Stimulated activated CD4-positive, alpha-beta T cell treated with anti-CD3 and anti-CD28 coated beads, Interleukin-2, amount 100 ng/mL, for 24 hours (primary cell): ENCODE measurements around the gene RINT1.
"Not testable (repeated sequence)": the region's sequence is repeated elsewhere in the genome, so short reads cannot be mapped to it uniquely, and the experiment has no call there.

ENCODE experiments used
- DNase-seq, 2 donors: peaks; one replicate each; pipeline ENCODE4 v3.0.0-alpha.2; 2020

The RINT1 gene

DNA sequence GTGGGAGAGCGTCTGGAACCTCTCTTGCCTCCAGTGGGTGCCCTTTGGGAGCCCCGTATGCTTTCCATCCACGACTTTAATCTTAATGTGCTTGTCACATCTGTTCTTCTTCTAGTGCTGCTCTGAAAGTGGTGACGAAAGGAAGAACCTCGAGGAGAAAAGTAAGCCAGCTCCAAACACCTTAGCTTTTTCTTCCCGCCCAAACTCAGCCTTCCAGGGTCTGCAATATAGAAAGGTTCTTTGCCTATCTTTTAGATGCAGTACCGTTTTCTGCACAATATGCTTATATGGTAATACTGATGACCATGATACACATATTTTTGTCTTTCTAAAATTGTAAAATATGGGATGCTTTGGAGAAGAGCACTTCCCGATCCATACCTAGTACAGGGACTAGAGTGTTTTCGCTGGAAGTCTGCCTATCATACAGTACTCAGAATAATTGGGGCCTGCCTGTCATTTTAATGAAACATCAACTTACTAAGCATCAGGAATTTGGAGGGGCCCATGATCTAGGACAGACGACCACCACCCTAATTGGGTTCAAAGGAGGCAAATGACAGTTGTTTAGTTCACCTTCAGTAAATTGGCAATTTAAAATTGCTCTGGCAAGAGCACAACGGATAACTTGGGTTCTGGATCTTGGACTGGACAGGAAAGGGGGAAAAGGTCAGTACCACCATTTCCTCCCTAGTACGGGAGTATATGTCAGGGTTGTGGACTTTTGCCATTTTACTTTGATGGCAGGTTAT lies 884 bp downstream of the RINT1 start:
- no peak for DNase-seq

DNA sequence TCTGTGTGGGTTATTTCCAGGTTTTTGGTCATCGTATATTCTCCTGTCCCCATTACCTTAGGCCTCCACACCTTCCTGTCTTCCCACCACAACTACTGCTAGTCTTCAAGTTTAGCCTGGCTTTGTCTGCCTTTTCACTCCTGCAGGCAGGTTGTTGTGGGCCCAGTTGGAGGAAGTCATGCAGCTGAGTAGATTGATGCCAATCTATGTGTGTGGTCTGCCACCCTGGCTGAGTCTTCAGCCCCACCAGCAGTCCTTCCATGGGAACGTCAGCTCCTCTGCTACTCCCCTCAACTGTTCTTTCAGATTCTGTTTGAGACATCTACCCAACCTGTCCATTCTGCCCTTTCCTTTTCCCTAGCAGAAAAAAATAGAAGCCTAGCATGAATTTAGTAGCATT lies 6.3 kb downstream of the RINT1 start:
- DNase-seq, result no peak

DNA sequence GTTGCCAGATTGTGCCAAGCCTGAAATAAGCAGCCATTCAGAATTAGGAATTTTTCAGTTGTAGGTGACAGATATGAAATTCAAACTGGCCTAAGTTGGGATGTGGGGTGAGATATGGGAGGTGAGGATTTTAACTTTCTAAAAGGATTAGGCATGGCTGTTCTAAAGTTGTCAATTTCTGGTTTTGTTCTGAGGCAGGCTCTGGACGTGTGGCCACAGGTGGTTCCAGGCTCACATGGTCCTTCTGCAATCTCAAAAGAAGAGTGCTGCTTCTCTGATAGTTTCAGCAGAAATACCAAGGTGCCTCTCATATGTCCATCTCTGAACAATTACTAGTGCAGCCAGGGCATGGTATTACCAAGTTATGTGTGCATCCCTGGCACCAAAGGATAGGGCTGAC lies 27.9 kb downstream of the RINT1 start:
- DNase-seq, result no peak

DNA sequence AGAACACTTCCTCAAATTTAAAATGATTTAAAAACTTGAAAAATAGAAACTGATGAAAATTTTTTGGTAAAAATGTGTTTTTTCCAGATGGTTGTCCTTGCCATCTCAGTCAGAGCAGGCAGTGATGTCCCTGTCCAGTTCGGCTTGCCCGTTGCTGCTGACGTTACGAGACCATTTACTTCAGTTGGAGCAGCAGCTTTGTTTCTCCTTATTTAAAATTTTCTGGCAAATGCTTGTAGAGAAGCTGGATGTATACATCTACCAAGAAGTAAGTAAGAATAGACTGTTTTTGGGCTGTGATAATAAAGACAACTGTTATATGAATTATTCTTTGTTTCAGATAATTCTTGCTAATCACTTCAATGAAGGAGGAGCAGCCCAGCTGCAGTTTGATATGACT lies 33.2 kb downstream of the RINT1 start:
- no peak for DNase-seq

DNA sequence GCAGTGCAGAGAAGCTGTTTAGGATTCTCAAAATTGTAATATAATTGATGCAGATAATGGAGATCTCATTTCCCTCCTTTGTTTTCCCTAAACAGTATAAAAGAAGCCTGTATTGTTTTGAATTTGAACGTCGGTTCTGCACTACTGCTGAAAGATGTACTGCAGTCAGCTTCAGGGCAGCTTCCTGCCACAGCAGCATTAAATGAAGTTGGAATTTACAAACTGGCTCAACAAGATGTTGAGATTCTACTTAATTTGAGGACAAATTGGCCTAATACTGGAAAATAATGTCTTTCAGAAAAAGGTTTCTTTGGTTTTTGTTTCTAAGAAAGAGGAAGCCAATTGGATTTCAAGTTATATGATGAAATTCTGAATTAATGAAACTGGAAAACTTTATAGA lies 35.0 kb downstream of the RINT1 start:
- DNase-seq, result no peak

DNA sequence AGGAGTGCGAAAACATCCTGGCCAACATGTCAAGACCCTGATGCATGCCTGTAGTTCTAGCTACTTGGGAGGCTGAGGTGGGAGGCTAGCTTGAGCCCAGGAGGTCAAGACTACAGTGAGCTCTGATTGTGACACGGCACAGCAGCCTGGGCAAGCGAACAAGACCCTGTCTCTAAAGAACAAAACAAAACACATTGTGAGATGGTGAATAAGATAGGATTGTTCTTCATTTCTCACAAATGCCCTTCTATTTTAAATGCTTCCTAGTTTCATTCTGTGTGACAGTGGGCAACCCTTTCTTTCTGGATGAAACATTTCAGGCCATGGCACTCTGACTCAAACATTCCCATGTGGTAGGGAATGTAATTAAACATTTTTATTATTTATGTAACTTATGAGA lies 35.8 kb downstream of the RINT1 start:
- no peak for DNase-seq

DNA sequence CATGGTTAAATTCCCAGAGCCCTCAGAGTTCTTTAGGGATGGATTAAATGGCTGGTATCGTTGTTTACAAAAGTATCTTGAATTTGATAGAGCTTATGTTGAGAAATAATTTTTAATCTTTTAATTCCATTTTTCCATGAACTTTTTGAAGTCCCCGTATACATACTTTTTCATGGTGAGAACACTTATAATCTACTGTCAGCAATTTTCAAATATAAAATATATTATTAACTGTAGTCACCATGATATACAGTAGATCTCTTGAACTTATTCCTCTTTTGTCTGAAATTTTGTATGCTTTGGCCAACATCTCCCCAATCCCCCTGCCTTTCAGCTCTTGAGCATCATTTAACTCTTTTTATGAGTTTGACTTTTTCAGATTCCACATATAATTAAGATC lies 39.9 kb downstream of the RINT1 start:
- DNase-seq, result no peak

DNA sequence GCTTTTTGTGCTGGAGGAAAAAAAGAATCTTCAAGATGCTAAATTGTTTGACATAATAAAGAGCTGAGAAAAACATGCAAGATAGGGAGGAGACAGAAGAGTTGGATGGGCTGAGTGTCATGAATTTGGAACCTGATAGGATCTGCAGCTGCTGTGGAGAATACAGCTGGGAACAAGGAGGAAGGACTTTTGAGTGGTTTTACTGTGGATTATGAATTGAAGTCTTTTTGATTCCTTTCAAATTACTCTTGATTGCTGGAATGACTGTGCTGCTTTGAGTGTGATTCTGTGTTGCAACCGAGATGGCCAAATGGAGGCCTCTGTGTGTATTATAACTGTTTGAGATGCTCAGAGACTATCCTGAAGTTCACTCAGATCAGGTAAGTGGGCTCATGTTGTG lies 45.2 kb downstream of the RINT1 start:
- no peak for DNase-seq

DNA sequence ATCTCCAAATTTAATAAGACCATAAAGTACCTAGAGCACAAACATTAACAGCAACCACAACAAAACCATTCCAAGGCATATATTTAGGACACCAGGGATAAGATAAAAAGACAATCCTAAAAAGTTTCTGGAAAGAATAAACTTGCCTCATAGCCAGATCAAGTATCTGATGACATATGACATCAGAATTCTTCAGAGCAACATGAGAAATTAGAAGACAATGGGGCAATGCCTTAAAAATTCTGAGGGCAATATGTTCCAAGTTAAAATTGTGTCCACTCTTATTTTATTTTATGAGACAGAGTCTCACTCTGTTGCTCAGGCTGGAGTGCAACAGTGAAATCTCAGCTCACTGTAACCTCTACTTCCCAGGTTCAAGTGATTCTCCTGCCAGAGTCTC lies 46.5 kb downstream of the RINT1 start:
- DNase-seq, result no peak

DNA sequence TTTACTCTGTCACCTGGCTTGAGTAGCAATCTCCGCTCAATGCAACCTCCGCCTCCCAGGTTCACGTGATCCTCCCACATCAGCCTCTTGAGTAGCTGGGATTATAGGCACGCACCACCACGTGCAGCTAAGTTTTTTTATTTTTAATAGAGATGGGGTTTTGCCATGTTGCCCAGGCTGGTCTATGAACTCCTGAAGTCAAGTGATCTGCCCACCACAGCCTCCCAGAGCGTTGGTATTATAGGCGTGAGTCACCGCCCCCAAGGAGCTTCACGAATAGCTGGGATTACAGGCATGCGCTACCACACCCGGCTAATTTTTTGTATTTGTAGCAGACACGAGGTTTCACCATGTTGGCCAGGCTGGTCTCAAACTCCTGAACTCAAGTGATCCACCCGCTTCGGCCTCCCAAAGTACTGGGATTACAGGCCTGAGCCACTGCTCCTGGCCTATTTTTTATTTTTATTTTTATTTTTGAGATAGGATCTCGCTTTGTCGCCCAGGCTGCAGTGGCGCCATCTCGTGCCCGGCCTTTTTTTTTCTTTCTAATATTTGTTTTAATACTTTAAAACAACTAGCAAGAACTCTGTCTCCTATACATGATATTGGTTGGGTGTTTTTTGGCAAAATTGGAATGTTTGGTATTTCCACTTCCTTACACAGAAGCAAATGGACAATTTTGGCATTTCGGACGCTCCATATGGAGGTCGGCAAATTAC lies 48.2 kb downstream of the RINT1 start:
- DNase-seq, result no peak

DNA sequence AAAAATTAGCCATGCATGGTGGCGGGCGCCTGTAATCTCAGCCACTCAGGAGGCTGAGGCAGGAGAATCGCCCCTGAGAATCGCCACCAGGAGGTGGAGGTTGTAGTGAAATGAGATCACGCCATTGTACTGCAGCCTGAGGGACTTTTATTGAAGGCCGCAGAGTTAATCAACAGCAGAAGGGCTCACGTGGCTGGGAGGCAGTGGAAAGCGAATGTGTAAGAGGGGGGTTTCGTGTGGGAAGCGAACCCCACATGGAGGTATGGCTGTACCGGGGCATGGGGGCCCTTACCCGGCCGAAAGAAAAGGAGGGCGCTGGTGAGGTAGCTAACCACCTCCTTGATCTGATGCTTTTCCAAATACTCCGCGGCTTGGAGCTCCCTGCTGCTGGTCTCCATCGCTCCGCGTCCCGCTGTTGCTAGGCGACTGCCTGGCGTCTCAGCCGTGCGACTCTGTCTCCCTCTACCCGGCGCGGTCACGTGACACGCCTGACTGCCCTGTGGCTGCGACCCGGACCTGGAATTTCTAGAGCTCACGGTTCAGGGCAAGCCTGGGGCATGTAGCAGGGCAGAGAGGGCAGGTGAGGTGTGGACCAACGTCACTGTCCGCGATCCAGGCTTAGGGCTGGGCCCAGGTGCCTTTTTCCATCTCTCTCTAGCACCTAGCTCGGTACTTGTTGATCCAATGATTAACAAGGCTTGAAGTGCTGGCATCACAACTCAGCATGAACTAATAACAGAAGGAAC lies 49.2 kb downstream of the RINT1 start, which contains the start of gene EFCAB10:
TSS of gene EFCAB10 (minus strand) at position 428 of the 746 bp plus-strand sequence. CDS start at position 398, 30 bp downstream.
- peak; percentile 49 to 71 for DNase-seq

DNA sequence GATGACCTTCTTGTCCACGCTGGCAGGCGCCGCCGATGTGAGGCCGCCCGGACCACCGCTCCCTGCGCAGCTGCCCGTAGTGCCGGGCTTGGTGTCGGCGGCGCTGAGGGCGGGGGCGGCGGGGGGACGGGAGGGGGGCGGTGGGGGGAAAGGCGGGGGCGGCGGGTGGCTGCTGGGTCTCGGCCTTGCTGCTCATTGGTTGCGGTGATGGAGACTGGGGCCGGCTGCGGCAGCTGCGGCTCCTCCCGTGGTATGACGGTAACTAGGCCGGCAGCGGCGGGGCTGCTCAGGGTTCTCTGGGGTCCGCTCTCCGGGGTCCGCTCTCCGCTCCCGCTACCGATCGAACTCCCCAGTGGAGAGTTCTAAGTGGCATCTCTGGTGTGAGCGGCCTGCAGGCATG lies 51.1 kb downstream of the RINT1 start:
- no peak for DNase-seq

DNA sequence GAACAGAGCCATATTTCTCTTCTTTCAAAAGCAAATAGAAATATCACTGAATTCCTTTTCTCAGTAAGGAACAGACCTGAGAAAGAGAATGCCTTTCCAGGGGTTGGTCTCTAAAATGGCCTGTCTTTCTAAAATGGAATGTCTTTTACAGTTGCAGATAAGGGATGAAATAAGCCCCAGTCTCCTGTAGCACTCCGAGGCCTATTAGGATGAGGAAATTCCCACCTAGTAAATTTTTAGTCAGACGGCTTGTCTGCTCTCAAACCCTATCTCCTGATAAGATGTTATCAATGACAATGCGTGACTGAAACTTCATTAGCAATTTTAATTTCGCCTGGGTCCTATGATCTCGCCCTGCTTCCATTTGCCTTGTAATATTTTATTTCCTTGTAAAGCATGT lies 52.2 kb downstream of the RINT1 start:
- DNase-seq, result no peak

DNA sequence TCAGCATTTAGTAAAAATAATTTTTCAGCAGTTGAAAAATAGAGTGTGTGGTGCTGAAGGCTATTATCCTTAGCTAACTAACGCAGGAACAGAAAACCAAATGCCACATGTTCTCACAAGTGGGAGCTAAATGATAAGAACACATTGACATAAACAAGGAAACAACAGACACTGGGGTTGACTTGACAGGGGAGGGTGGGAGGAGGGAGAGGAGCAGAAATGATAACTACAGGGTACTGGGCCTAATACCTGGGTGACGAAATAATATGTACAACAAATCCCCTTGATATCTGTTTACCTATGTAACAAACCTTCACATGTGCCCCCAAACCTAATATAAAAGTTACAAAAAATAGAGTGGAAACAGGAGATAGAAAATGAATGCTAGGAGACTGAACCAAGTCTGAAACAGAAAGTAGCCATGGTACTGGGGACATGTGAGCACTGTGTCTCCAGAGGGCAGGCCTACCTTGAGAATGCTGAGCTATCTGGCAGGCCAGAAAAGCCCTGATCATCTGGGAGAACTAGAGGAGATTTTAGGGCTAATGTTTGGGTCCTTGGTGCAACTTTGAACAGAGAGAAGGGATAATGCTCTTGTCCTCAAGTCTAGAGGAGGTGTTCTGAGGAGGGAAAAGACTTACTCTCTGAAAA lies 54.0 kb downstream of the RINT1 start:
- DNase-seq, result no peak

DNA sequence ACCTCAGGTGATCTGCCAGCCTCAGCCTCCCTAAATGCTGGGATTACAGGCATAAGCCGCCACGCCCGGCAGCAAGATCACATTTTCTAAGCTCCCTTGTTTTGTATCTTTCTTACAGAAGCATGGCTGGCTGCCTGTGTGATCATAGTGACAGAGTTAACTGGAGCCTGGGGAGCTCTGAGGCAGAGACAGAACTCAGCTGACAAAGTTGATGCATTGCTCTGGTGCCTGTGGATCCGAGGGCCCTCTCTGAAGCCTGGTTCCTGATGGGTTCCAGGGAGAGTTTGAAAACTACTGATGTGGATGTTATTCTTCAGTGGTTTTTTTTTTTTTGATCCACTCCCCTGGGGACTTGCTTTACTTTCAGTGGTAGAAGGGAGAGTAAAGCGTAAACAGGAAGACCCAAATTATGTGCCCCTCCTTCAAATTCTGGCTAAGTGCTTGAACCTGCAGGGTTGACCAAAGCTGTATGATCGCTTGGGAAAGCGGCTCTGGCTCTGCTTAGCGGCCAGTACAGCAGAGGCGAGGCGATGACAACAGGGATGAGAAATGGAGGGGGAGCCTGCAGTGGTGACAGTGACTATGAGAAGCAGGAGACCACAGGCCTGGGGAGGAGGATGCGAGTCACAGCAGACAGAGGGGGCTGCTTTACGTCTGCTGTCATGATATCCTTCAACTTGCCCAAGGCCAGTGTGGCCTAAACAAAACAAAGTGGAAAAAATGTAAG lies 56.1 kb downstream of the RINT1 start:
- no peak for DNase-seq

DNA sequence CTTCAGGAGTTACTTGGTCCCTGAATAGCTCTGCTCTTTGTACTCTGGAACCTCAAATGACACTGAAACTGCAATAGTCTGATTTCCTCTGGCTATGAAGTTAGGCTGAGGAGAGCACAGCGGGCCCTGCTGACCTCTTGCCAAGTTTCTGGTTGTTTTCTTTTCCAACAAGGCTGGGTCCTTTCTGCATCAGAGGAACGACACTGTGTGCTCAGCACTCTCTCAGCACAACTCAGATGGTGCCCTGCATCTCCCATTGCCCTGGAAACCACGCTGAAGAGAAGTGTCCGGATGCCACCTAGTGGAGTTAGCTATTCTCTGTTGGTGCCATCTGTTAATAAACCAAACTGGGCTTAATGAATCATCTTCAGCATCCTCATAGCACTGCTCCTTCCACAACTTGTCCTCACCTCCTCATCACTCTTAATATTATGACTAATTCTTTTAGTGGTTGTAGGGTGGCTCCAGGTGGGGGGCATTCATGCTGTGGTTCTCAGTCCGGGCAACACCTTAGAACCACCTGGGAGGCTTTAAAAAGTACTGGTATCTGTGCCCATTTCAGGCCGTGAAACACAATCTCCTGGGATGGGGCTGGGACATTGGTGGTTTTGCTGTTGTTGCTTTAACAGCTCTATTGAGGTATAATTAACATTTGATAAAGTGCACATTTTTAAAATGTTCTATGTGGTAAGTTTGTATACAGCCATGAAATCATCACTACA lies 57.5 kb downstream of the RINT1 start:
- DNase-seq, result peak; percentile 43 to 52

DNA sequence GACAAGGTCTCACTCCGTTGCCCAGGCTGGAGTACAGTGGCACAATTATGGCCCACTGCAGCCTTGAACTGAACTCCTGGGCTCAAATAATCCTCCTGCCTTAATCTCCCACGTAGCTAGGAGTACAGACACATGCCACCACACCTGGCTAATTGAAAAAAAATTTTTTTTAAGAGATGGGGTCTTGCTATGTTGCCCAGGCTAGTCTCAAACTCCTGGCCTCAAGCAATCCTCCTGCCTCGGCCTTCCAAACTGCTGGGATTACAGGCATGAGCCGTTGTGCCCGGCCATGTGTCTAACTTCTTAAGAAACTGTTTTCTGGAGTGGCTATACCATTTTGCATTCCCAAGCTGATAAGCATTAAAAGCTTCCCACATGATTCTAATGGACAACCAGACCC lies 58.8 kb downstream of the RINT1 start:
- DNase-seq, result no peak

DNA sequence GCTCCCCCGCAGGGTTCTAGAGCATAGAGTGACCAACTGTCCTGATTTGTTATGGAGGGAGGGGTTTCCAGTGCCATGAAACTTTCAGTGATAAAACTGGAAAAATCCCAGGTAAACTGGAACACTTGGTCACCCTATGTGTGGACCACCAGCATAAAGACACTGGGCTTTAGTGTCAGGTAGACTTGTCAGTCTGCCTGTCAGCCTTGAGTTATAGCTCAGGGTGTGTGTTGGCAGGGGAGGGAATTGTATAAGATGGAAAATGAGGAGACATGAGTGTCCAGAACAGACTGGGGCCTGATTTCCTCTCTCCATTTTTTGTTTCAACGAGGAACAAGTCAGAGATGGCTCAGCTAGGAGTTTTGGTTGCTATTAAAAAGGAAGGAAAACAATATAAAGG lies 59.5 kb downstream of the RINT1 start:
- DNase-seq, result no peak

DNA sequence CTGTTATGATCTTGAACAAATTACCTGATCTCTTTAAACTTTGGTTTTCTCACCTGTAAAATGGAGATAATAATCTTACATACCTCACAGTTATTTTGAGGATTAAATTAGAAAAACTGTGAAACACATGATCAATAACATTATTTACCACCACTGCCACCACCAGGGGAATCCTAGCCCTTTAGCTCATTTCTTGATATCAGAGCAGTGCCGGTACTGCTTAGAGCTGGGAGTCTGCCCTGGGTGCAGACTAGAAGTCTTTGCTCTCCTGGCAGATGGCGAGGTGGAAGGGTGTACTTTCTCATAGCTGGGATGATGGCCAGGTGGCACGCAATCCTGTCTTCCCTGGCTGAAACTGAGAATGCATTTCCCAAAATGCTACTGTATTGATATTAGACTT lies 62.0 kb downstream of the RINT1 start:
- no peak for DNase-seq

DNA sequence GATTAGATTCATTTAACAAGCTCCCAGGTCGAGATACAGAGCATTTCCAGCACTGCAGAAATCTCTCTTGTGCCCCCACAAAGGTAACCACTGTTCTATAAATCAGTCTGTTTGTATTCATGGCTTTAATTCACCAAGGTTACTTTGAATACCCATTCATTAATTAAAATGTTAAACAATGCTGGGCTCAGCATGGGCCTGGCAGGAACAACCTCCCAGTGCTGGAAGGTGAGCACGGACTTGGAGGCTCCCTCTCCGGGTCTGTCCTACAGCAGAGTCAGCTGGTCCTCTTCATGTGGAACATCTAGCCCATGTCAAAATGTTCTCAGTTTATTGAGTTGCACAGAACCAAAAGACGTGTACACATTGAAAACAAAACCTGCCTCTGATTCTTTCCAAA lies 64.9 kb downstream of the RINT1 start:
- DNase-seq, result no peak

DNA sequence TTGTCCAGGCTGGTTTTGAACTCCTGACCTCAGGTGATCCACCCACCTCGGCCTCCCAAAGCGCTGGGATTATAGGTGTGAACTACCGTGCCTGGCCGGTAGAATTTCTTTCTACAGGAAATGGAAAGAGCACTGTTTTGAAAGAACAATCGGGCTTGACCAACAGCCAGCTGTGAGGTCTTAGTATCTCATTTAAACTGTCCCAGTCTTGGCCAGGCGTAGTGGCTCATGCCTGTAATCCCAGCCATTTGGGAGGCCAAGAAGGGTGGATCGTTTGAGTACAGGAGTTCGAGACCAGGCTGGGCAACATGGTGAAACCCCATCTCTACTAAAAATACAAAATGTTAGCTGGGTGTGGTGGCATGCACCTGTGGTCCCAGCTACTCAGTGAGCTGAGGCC lies 67.1 kb downstream of the RINT1 start:
- DNase-seq, result not testable (repeated sequence)

DNA sequence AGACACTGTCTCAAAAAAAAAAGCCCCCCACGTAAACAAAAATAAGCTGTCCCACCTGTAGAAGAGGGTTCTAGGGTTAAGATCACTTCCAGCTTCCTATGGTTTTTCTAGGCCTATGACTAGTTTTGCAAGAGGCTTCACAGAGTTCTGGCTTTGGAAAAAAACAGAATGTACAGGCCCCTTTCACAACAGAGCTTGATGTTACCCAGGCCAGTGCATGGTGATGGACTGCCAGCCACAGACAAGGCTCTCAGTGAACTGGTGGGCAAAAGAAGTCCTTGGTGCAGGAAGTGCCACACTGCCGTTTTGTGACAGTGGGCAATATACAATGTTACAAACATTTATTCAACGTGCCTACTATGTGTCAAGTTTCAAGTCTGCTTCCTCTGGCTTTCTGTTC lies 67.5 kb downstream of the RINT1 start:
- DNase-seq, result no peak
